CD14-positive monocyte (primary cell): ENCODE results near the gene SATB2. TPM values are rescaled to one million over a fixed set of nuclear protein-coding genes. Genes with fewer than 3 reads are reported as not detected.

Experiments
- DNase-seq, 3 donors: peaks; one replicate each; pipeline ENCODE4 v3.0.0-alpha.2; 2011 to 2022
- H2AFZ ChIP-seq: 2 replicates; pipeline ENCODE4 v1.6.0; 2012; ENCODE audit warnings: mild to moderate bottlenecking, low read depth, low read length, inconsistent platforms; ENCODE audit not compliant: insufficient read depth, poor library complexity, severe bottlenecking
- H3K27ac ChIP-seq, 2 donors: 1 replicate in 1 of 2; 2 replicates in 1 of 2; pipeline ENCODE4 v1.5.1; 2012 to 2013; ENCODE audit warnings: low read length in 2 of 2, control low read depth in 1 of 2, inconsistent platforms in 1 of 2, low read depth in 1 of 2, mild to moderate bottlenecking in 1 of 2
- H3K27me3 ChIP-seq, 2 donors: one replicate each; pipeline versions ENCODE4 v1.6.0 to v1.6.1; 2011 to 2013; ENCODE audit warnings: low read length in 2 of 2; ENCODE audit not compliant: control insufficient read depth in 2 of 2, insufficient read depth in 2 of 2
- H3K36me3 ChIP-seq, 2 donors: replicated peaks in 1 of 2; 1 replicate in 1 of 2; 2 replicates in 1 of 2; pipeline versions ENCODE4 v1.5.1 to v1.6.1; 2012 to 2013; ENCODE audit warnings: low read length in 2 of 2, control low read depth in 1 of 2, inconsistent platforms in 1 of 2, mild to moderate bottlenecking in 1 of 2; ENCODE audit not compliant: insufficient read depth in 2 of 2, control insufficient read depth in 1 of 2
- H3K4me1 ChIP-seq, 2 donors: 1 replicate in 1 of 2; 2 replicates in 1 of 2; pipeline versions ENCODE4 v1.5.1 to v1.6.1; 2012 to 2013; ENCODE audit warnings: low read length in 2 of 2, control low read depth in 1 of 2, inconsistent platforms in 1 of 2, mild to moderate bottlenecking in 1 of 2, moderate library complexity in 1 of 2; ENCODE audit not compliant: insufficient read depth in 2 of 2, control insufficient read depth in 1 of 2
- H3K4me2 ChIP-seq: replicated peaks from 2 replicates; pipeline ENCODE3; 2012; ENCODE audit warnings: low read length, moderate library complexity, mild to moderate bottlenecking; ENCODE audit not compliant: poor library complexity, severe bottlenecking; ENCODE audit errors: extremely low read depth
- H3K4me3 ChIP-seq, 3 experiments: fragments of 200-600 bp in 1 of 3; sonication (generic) in 1 of 3; replicated peaks in 1 of 3; 1 replicate in 2 of 3; 2 replicates in 1 of 3; pipeline ENCODE4 v1.5.1; 2011 to 2013; ENCODE audit warnings: low read length in 3 of 3, mild to moderate bottlenecking in 3 of 3, control low read depth in 2 of 3, low read depth in 2 of 3, inconsistent platforms in 1 of 3, moderate library complexity in 1 of 3
- H3K79me2 ChIP-seq: 2 replicates; pipeline ENCODE4 v1.6.0; 2012; ENCODE audit warnings: mild to moderate bottlenecking, control low read depth, inconsistent platforms, low read length, moderate library complexity; ENCODE audit not compliant: insufficient read depth
- H3K9ac ChIP-seq: 2 replicates; pipeline ENCODE4 v1.6.0; 2017; ENCODE audit warnings: low read length, mild to moderate bottlenecking; ENCODE audit not compliant: insufficient read depth, poor library complexity, severe bottlenecking
- H3K9me3 ChIP-seq, 2 donors: replicated peaks in 1 of 2; 1 replicate in 1 of 2; 2 replicates in 1 of 2; pipeline versions ENCODE4 v1.5.1 to v1.6.1; 2012 to 2013; ENCODE audit warnings: low read length in 2 of 2, control low read depth in 1 of 2; ENCODE audit not compliant: control insufficient read depth in 1 of 2, insufficient read depth in 1 of 2
- H4K20me1 ChIP-seq: 2 replicates; pipeline ENCODE4 v1.6.0; 2012; ENCODE audit warnings: mild to moderate bottlenecking, low read length, control low read depth, moderate library complexity; ENCODE audit not compliant: insufficient read depth
- H3K27ac Mint-ChIP-seq, 7 donors: one replicate each; pipeline ENCODE4 v1.8.0; 2020; ENCODE audit warnings: mild to moderate bottlenecking in 7 of 7, mixed read lengths in 7 of 7, moderate library complexity in 6 of 7, inconsistent platforms in 2 of 7
- H3K27me3 Mint-ChIP-seq, 3 donors: one replicate each; pipeline ENCODE4 v1.8.0; 2021 to 2022; ENCODE audit warnings: low read depth in 3 of 3, mild to moderate bottlenecking in 3 of 3, mixed read lengths in 3 of 3, moderate library complexity in 3 of 3, inconsistent platforms in 1 of 3
- H3K36me3 Mint-ChIP-seq, 2 donors: one replicate each; pipeline ENCODE4 v1.8.0; 2020; ENCODE audit warnings: mixed read lengths in 2 of 2, inconsistent platforms in 1 of 2, mild to moderate bottlenecking in 1 of 2
- H3K4me1 Mint-ChIP-seq: one replicate; pipeline ENCODE4 v1.8.0; 2020; ENCODE audit warnings: mild to moderate bottlenecking, mixed read lengths
- H3K4me3 Mint-ChIP-seq, 2 donors: one replicate each; pipeline ENCODE4 v1.8.0; 2020; ENCODE audit warnings: mild to moderate bottlenecking in 2 of 2, mixed read lengths in 2 of 2, moderate library complexity in 1 of 2
- H3K9me3 Mint-ChIP-seq, 7 donors: one replicate each; pipeline ENCODE4 v1.8.0; 2020 to 2022; ENCODE audit warnings: mixed read lengths in 7 of 7, mild to moderate bottlenecking in 6 of 7, moderate library complexity in 6 of 7, inconsistent platforms in 2 of 7
- CTCF ChIP-seq: fragments of 200-600 bp; IDR thresholded peaks from one replicate; pipeline ENCODE4 v1.8.0; 2022; ENCODE audit warnings: antibody characterized with exemption, mild to moderate bottlenecking
- WGBS: methylation state at CpG from one replicate; pipeline ENCODE4 v1.1.5; 2013; ENCODE audit warnings: missing lambda C conversion rate; ENCODE audit not compliant: insufficient coverage; 5-methylcytosine and 5-hydroxymethylcytosine counted together
- intact Hi-C, 2 donors: fragments of 100-400 bp; cut with micrococcal nuclease; formaldehyde crosslinking; loops; one replicate each; pipeline versions ENCODE4 v1.15.0 to v1.15.1; 2023
- polyA plus RNA-seq, 3 donors: library from polyadenylated mRNA; depleted of rRNA in 1 of 3; unstranded in 2 of 3; stranded (reverse) in 1 of 3; fragments of 300-500 nt in 2 of 3; fragments of >200 nt in 1 of 3; fragmentation: Illumina TruSeq in 2 of 3; gene quantifications; 1 replicate in 2 of 3; 2 replicates in 1 of 3; pipeline ENCODE4 v1.2.3, GENCODE V29; 2012 to 2021

The SATB2 gene
- polyA plus RNA-seq, 3 donors: 0.13 to 0.69 (median 0.14) TPM

GRCh38 chr2:199441759-199442158, 16.0 kb downstream of the SATB2 start:
- no peak overlapping the region for H3K9ac ChIP-seq
- H3K4me2 ChIP-seq: no peak overlapping the region
- Mint-ChIP-seq H3K36me3 (no peaks in the 10 kb centered on the region), H3K4me3 (no peak overlapping the region), H3K9me3 (peaks cover 0 to 2% (median 0%) of the 10 kb centered on the region in 7 donors), H3K27ac (no peak overlapping the region), H3K27me3 (peaks cover 15 to 22% (median 15%) of the 10 kb centered on the region in 3 donors), H3K4me1 (no peaks in the 10 kb centered on the region)
- H3K4me1 ChIP-seq: no peaks in the 10 kb centered on the region
- TF ChIP-seq CTCF: no peak
- H3K27me3 ChIP-seq: peaks cover 12 to 20% of the 10 kb centered on the region in 2 donors
- intact Hi-C loops: no loop called here
- H3K27ac ChIP-seq: no peak overlapping the region
- no peak overlapping the region for H2AFZ ChIP-seq
- H4K20me1 ChIP-seq: no peaks in the 10 kb centered on the region
- WGBS: 100% methylated on average over 4 of the region's 4 CpGs
- no peaks in the 10 kb centered on the region for H3K36me3 ChIP-seq
- H3K79me2 ChIP-seq: no peaks in the 10 kb centered on the region
- H3K4me3 ChIP-seq: no peak overlapping the region
- DNase-seq: no peak
- H3K9me3 ChIP-seq: no peaks in the 10 kb centered on the region

GRCh38 chr2:199440118-199440517, 17.6 kb downstream of the SATB2 start:
- no peak overlapping the region for H2AFZ ChIP-seq
- no peak overlapping the region for H3K9ac ChIP-seq
- H4K20me1 ChIP-seq: no peaks in the 10 kb centered on the region
- intact Hi-C loops: no loop called here
- H3K27ac Mint-ChIP-seq: no peak overlapping the region
- no peaks in the 10 kb centered on the region for H3K4me1 ChIP-seq
- H3K9me3 Mint-ChIP-seq: peaks cover 0 to 2% (median 0%) of the 10 kb centered on the region in 7 donors
- H3K4me2 ChIP-seq: no peak overlapping the region
- no peaks in the 10 kb centered on the region for H3K4me1 Mint-ChIP-seq
- H3K27ac ChIP-seq: no peak overlapping the region
- no peaks in the 10 kb centered on the region for H3K9me3 ChIP-seq
- H3K79me2 ChIP-seq: no peaks in the 10 kb centered on the region
- no peak for TF ChIP-seq CTCF
- H3K4me3 Mint-ChIP-seq: no peak overlapping the region
- no peak overlapping the region for H3K4me3 ChIP-seq
- peaks cover 13 to 20% (median 16%) of the 10 kb centered on the region in 3 donors for H3K27me3 Mint-ChIP-seq
- H3K36me3 Mint-ChIP-seq: no peaks in the 10 kb centered on the region
- DNase-seq: no peak
- peaks cover 7 to 13% of the 10 kb centered on the region in 2 donors for H3K27me3 ChIP-seq
- H3K36me3 ChIP-seq: no peaks in the 10 kb centered on the region
